DMS153 (cell line): ENCODE results near the gene ITPR1.

ENCODE experiments used
- DNase-seq: peaks from one replicate; lab custom pipeline; 2025; lab: John Stamatoyannopoulos, UW

ITPR1 gene

GRCh38 chr3:4814305-4814903 is 321.3 kb downstream of the ITPR1 start:
- DNase-seq = peak; percentile 40

DNA sequence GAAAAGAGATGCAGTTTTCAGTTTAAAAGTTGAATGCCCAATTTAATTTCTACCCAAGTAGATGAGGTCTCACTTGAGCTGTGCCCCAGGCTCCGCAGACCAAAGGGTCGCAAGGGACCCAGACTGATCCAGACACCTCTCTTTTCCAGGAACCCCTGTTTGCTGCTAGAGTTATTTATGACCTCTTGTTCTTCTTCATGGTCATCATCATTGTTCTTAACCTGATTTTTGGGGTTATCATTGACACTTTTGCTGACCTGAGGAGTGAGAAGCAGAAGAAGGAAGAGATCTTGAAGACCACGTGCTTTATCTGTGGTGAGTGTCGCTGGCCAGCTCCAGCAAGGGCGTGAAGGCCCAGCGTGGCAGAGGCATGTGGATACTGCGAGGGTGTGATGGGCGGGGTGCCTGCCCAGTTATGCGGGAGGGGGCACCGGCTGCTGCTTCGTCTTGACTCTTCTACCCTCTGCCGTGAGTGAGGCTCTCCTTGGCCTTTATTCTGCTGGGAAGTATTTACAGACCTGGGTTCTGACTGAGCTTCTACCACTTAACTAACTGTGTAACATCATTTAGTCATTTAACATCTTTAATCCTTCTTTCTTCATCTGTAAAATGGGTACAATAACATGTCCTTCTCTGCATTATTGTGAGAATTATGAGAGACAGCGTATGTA is 321.9 kb downstream of the ITPR1 start:
- no peak for DNase-seq

- no peak for DNase-seq
Measured at GRCh38 chr3:4816306-4816705, 323.2 kb downstream of the ITPR1 start.

DNA sequence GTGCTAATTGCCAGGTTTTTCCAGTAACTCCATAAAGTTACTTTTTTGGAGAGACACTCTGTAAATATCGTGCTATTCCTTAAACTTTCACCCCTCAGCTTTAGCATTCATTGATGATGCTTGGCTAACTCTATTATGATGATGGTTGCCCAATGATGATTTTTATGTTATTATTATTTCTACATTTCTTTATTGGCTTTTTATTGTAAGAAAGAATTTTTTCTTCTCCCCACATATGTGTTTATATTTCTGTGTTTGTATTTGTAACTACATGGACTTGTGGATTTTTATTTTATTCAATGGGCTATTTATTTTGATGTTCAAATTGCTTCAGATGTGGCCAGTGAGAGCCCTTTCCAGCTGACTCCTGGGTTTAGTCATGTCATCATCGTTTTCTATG is 323.6 kb downstream of the ITPR1 start:
- DNase-seq = no peak

GRCh38 chr3:4817128-4817527 is 324.0 kb downstream of the ITPR1 start:
- DNase-seq = no peak

GRCh38 chr3:4818164-4818563 is 325.0 kb downstream of the ITPR1 start:
- DNase-seq = no peak

DNA sequence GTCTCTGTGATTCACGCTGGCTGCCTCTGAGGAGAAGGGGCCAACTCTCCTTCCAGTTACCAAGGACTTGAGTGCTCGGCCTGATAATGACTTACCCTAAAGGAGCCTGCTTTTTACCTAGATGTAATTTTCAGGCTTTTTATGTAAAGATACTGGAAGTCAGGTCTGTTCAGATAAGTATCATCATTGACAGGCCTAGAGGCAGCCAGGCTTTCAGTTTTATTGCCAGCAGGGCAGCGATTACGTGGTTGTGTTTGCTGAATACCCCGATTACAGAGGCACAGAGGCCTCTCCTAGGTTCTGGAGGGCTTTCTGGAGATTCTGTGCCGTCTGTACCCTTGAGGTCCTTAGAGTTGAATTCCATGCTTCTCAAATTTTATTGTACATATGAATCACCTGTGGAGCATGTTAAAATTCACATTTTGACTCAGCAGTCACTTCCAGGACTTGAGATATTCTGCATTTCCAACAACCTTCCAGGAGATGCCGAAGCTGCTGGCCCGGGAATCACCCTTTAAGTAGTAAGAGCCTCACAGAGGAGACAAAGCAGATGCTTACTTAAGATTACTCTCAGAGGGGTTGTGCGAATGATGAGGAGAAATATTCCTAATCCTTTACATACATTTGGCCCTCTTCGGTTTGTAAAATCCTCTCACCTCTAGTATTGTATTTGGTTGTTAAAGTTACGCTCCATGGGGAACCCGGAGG is 326.0 kb downstream of the ITPR1 start:
- DNase-seq = no peak

DNA sequence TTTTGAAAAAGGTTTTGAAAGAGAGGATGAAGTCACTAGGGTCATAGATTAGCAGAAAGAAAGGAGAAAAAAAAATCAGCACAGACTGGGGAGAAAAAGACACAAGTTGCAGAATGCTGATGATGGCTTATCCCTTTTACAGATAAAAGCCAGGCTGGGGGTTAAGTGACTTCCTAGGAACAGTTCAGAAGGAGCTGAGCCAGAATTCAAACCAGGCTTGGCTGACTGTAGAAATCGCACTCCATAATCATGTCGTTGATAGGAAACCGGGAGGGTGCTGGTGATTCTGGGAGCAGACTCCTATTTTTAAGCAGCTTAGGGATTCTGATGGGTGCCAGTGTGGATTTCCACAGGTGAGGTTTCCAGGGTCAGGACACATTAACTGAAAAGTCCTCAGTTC is 326.6 kb downstream of the ITPR1 start:
- no peak for DNase-seq

DNA sequence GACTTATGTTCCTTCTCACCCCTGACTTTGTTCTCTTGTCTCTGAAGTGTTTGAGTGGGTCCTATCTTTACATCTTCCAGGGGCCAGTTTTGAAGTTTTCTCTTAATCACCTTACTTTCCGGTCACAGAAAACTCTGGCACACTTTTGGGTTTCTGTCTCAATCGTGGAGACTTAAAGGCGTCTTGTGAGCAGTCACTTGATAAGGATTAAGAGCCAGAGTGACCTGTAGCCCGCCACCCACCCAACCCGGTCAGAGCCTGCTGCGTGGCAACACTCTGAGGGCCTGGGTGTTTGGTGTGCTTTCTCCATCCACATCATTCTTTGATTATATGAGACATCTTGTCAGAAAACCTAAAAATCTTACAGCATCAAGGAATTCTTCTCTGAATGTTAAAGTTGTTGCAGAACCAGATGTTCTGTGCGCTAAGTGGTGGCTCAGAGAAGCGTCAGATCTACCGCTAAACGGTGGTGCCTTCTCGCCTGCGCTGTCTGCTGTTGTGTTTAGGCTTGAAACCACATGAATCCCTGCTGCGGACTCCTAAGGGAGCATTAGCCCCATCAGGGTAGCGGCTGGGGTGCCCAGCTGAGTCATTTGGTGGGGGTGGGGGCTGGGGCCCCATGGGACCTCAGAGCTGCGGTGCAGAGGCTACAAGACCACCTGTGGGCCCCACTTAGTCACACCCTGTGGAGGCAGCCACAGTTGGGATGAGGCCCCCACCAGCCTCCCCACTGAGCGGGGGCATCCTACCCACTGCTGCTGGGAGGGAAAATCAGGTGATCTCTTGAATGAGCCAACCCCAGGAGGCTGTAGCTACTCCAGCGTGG is 327.4 kb downstream of the ITPR1 start:
- DNase-seq = no peak

DNA sequence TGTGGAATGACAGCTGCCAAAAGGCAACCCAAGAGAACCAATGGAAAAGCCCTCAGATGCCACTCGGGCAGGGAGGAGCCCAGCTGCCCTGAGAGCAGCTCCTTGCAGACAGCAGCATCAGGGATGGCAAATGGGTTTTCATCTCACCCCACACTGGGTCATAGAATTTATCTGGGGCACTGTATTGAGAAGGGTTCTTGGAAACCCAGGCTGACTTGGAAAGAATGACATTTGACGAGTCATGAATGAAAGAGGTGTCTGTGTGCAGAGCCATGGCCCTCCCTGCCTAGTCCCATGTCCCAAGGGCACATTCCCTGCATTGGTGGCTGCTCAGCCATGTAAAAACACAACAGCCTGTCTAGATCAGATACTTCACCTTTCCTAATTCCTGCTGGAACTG is 328.2 kb downstream of the ITPR1 start:
- no peak for DNase-seq

GRCh38 chr3:4821975-4822374 is 328.8 kb downstream of the ITPR1 start:
- no peak for DNase-seq

DNA sequence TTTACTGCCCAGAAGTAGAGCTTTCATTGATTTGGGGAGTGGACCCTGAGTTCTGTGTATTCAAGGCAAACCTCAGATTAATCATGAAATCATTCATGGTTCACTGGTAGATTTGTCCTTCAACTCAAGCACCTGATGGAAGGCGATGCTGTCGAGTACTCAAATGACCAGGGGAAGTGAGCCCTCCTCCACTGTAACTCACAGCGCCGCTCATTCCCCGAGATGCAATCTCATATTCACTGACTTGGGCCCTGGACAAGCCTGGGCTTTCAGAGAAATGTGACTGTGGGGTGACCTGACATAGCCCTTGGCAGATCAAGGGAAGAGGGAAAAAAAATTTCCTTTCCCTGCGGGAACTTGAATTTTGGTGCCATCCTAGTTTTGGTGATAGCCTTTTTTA is 329.4 kb downstream of the ITPR1 start:
- no peak for DNase-seq

DNA sequence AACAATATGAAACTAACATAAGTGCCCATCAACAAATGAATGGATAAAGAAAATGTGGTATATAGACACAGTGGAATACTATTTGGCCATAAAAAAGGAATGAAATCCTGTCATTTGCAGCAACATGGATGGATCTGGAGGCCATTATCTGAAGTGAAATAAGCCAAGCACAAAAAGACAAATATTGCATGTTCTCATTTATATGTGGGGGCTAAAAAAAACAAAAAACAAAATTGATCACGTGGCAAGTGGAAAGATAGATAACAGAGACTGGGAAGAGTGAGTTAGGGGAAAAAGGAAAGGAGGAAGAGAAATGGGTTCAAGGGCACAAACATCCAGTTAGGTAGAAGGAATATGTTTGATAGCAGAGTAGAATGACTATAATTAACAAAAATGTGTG is 330.2 kb downstream of the ITPR1 start:
- DNase-seq = no peak

GRCh38 chr3:4823986-4824925 is 331.1 kb downstream of the ITPR1 start:
- DNase-seq = no peak

GRCh38 chr3:4824926-4825325 is 331.8 kb downstream of the ITPR1 start:
- DNase-seq = no peak

GRCh38 chr3:4825436-4826236 is 332.5 kb downstream of the ITPR1 start:
- DNase-seq = no peak

DNA sequence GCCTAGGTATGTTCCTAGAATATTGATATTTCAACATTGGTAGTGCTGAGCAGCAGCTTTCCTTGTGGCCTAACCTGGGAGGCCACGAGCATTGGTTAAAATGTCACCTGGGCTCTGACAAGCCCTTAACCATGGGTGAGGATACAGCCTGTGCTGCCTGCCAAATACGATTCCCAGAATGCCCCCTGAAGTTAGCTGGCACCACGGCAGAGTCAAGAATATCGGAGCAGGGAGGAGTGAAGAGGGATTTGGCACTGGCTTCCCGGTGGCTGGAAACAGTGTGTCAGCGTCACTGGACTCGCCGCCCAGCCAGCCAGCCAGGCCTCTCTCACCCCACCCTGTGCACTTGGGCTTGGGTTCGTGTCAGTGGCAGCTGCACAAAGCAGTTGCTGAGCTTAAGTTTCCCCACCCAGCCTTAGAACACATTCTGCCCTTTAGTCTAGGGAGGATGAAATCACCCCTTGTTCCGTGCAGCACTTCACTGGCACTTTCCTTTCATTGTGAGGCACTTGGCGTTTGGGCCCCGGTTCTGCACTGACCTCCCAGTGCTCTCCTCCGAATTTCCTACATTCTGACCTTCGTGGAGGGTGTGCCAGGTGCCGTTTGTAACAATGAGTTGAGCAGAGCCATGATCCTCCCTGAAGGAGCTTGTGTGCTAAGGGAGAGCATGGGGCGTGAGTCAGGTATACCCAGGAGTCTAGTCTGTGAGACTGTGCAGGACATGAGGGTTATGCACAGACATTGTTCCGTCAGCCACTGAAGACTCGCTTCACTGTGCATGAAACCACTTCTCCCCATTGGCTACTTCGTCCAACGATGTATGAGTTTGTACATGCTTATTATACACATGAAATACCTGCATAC is 333.3 kb downstream of the ITPR1 start:
- DNase-seq = no peak

GRCh38 chr3:4827767-4828166 is 334.6 kb downstream of the ITPR1 start:
- no peak for DNase-seq

DNA sequence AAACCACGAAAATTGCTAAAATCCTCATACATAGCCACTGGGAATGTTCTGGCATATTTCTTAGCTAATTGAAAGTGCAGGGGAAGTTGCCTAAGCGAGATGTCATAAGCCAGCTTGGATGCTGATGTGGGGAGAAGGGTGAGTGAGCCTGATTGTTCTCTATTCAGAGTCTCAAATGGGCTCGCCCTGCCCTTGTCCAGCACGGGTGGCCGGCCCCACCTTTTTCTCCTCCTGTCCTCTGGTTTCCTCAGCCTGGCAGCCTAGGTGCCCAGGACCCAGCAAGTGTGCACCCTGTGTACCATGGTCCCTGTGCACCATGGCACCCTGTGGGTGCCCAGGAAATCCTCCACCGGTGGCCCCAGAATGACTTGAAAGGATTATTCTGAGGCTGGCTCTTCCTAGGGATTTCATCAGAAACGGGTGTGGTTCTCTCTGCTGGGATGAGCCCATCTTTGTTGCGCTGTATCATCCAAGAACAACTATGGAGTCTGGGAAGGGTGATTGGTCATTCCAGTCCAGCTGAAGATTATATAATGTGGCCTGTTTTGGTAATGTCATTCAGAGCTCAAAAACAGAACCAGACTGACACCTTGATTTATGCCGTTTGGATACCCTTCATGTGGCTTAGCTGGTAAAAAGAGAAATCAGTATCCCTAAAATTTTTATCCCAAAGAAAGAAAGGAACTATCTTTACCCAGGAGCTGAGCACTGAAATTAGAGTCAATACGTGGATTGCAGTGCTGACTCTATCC is 335.3 kb downstream of the ITPR1 start:
- no peak for DNase-seq
